Peyer's patch (tissue), 4 donors: ENCODE data around the gene LRRIQ1.

Experiments used
- POLR2A ChIP-seq, 2 donors: fragments of 450-650 bp; IDR thresholded peaks; one replicate each; pipeline ENCODE4 v1.5.1; 2017; ENCODE audit warnings: antibody characterized with exemption in 2 of 2, mild to moderate bottlenecking in 2 of 2, moderate library complexity in 2 of 2
- TF ChIP-seq, protein P1 (sequence below), 6 experiments: fragments of 450-650 bp in 4 of 6; fragments of 200-600 bp in 2 of 6; sonication (generic) in 1 of 6; IDR thresholded peaks; one replicate each; pipeline ENCODE4 v1.5.1; 2017 to 2019; ENCODE audit warnings: antibody characterized with exemption in 6 of 6, mild to moderate bottlenecking in 3 of 6, moderate library complexity in 1 of 6

DNA sequence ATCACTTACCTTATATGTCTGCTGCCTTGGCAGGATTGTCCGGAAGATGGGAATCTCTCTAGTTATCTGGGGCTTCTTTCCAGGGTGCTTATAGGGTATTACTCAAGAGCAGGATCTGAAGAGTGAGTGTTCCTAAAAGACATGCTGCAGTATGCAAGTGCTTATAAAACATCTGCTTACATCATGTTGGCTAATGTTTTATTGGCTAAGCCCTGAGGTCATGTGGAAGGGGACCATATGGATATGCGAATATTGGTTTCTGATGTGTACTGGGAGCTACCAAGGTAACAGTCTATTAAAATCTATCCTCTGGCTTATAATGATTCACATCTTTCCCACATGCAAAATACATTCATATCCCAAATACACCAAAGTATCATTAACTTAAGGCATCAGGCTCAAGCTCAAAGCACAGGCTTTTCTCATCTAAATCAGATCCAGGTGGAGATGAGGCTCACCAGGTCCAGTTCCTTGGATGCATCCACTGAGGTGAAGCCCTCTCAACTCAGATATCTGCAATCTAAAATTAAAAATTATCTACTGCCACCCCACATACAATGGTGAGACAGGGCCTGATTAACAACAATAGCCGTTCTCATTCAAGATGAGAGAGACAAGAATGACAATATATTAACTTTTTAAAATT is 29.8 kb downstream of the LRRIQ1 start:
- TF ChIP-seq, protein P1, sequence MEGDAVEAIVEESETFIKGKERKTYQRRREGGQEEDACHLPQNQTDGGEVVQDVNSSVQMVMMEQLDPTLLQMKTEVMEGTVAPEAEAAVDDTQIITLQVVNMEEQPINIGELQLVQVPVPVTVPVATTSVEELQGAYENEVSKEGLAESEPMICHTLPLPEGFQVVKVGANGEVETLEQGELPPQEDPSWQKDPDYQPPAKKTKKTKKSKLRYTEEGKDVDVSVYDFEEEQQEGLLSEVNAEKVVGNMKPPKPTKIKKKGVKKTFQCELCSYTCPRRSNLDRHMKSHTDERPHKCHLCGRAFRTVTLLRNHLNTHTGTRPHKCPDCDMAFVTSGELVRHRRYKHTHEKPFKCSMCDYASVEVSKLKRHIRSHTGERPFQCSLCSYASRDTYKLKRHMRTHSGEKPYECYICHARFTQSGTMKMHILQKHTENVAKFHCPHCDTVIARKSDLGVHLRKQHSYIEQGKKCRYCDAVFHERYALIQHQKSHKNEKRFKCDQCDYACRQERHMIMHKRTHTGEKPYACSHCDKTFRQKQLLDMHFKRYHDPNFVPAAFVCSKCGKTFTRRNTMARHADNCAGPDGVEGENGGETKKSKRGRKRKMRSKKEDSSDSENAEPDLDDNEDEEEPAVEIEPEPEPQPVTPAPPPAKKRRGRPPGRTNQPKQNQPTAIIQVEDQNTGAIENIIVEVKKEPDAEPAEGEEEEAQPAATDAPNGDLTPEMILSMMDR (IDR thresholded peaks at IDR 0.05): no peak
- TF ChIP-seq POLR2A (IDR thresholded peaks at IDR 0.05): no peak
